HepG2 (cell line): ENCODE results near the gene TTC16. TPM values are rescaled to one million over a fixed set of nuclear protein-coding genes. Genes with fewer than 3 reads are reported as not detected.

Experiments
- ATAC-seq: fragments of 200-7000 bp; cut with Tn5 transposase; 3 replicates; pipeline ENCODE4 v1.9.1; 2020; ENCODE audit warnings: mild to moderate bottlenecking, moderate library complexity
- BruUV-seq: library from RNA; stranded (reverse); fragments of 400-500 nt; replicated peaks from 2 replicates; lab custom pipeline; 2021; lab: Mats Ljungman, UMichigan
- CTCF ChIA-PET: fragments of 300-600 bp; formaldehyde crosslinking; extraction: SDS; loops from one replicate; lab custom pipeline; 2021; ENCODE audit warnings: low total read pairs, inconsistent platforms, low intra/inter-chr PET ratio; lab: Yijun Ruan, JAX
- POLR2A ChIA-PET: fragments of 350-600 bp; sonication (Branson Sonifier 250); formaldehyde crosslinking; loops from one replicate; lab custom pipeline; 2020; ENCODE audit warnings: antibody characterized with exemption, inconsistent platforms; lab: Yijun Ruan, JAX
- DNase-seq: peaks from one replicate; pipeline ENCODE4 v3.0.0-alpha.2; 2015; ENCODE audit warnings: low spot score
- FAIRE-seq: peaks from 3 replicates; lab custom pipeline; 2011; peaks lifted over from hg19 to GRCh38; lab: Jason Lieb, UNC
- H2AFZ ChIP-seq: one replicate; pipeline ENCODE4 v1.6.1; 2011; ENCODE audit warnings: low read length, inconsistent platforms
- H3K27ac ChIP-seq: fragments of 300-600 bp; 3 replicates; pipeline ENCODE4 v1.8.0; 2011; ENCODE audit warnings: mixed run types, mild to moderate bottlenecking, mixed read lengths, low read length, inconsistent platforms; ENCODE audit not compliant: insufficient read depth; ENCODE audit errors: extremely low read length
- H3K27me3 ChIP-seq, 2 experiments: fragments of 200-600 bp in 1 of 2; 2 replicates in 1 of 2; 3 replicates in 1 of 2; pipeline versions ENCODE4 v1.6.0 to v1.8.0; 2011; ENCODE audit warnings: low read length in 2 of 2, mild to moderate bottlenecking in 2 of 2, moderate library complexity in 2 of 2, inconsistent platforms in 1 of 2; ENCODE audit not compliant: insufficient read depth in 2 of 2, control insufficient read depth in 1 of 2
- H3K36me3 ChIP-seq, 2 experiments: fragments of 200-600 bp in 1 of 2; replicated peaks in 1 of 2; 2 replicates in 1 of 2; 3 replicates in 1 of 2; pipeline versions ENCODE4 v1.5.1 to v1.8.0; 2011; ENCODE audit warnings: low read length in 2 of 2, inconsistent platforms in 1 of 2; ENCODE audit not compliant: insufficient read depth in 2 of 2, control insufficient read depth in 1 of 2
- H3K4me1 ChIP-seq: 2 replicates; pipeline ENCODE4 v1.5.1; 2012; ENCODE audit warnings: low read length, inconsistent platforms; ENCODE audit not compliant: insufficient read depth
- H3K4me2 ChIP-seq: 2 replicates; pipeline ENCODE4 v1.6.0; 2011; ENCODE audit warnings: low read depth, low read length, inconsistent platforms
- H3K4me3 ChIP-seq, 3 experiments: fragments of 200-600 bp in 1 of 3; sonication (generic), shearing (Covaris generic) in 1 of 3; replicated peaks in 1 of 3; 2 replicates each; pipeline ENCODE4 v1.5.1; 2011 to 2016; ENCODE audit warnings: low read length in 3 of 3, inconsistent platforms in 2 of 3, low read depth in 2 of 3, mild to moderate bottlenecking in 2 of 3, control low read depth in 1 of 3, mixed read lengths in 1 of 3; ENCODE audit not compliant: insufficient read depth in 1 of 3
- H3K79me2 ChIP-seq: one replicate; pipeline ENCODE4 v1.6.1; 2011; ENCODE audit warnings: low read length, inconsistent platforms; ENCODE audit not compliant: insufficient read depth
- H3K9ac ChIP-seq: 2 replicates; pipeline ENCODE4 v1.6.0; 2011; ENCODE audit warnings: mild to moderate bottlenecking, low read depth, low read length, inconsistent platforms; ENCODE audit not compliant: insufficient read depth
- H3K9me3 ChIP-seq: 2 replicates; pipeline ENCODE4 v1.5.1; 2012; ENCODE audit warnings: mild to moderate bottlenecking, low read length
- H4K20me1 ChIP-seq: 2 replicates; pipeline ENCODE4 v1.6.0; 2011; ENCODE audit warnings: inconsistent platforms, mild to moderate bottlenecking, low read length, moderate library complexity; ENCODE audit not compliant: insufficient read depth
- GATAD2A ChIP-seq: IDR thresholded peaks from 2 replicates; pipeline ENCODE4 v1.6.1; 2016
- MTA3 ChIP-seq: sonication (generic); formaldehyde crosslinking; IDR thresholded peaks from 2 replicates; pipeline ENCODE4 v1.4.0; 2020; ENCODE audit warnings: missing genetic modification reagents
- RFX3 ChIP-seq: IDR thresholded peaks from 2 replicates; pipeline ENCODE4 v1.6.1; 2016; ENCODE audit warnings: missing biosample characterization, missing genetic modification reagents
- RXRA ChIP-seq: sonication (generic); formaldehyde crosslinking; IDR thresholded peaks from 2 replicates; pipeline ENCODE4 v1.5.1; 2020; ENCODE audit warnings: missing genetic modification reagents
- SKI ChIP-seq: fragments of 450-650 bp; IDR thresholded peaks from one replicate; pipeline ENCODE4 v1.6.1; 2018; ENCODE audit warnings: mild to moderate bottlenecking; ENCODE audit not compliant: partially characterized antibody
- TBX2 ChIP-seq: sonication (generic); formaldehyde crosslinking; IDR thresholded peaks from 2 replicates; pipeline ENCODE4 v1.5.0; 2020; ENCODE audit warnings: missing genetic modification reagents, mild to moderate bottlenecking, borderline replicate concordance
- ZNF672 ChIP-seq: sonication (generic); formaldehyde crosslinking; IDR thresholded peaks from 2 replicates; pipeline ENCODE4 v1.8.1; 2022; ENCODE audit warnings: missing genetic modification reagents
- WGBS: methylation state at CpG from one replicate; pipeline ENCODE4 v1.1.6; 2017; ENCODE audit warnings: low lambda C conversion rate; 5-methylcytosine and 5-hydroxymethylcytosine counted together
- in situ Hi-C: cut with HindIII; loops from 2 replicates; pipeline ENCODE4 v1.10.0; 2017; ENCODE audit warnings: low pct_unique_long_range_greater_than_20kb; ENCODE audit not compliant: extremely low pct_ligation_motif_present
- intact Hi-C: fragments of 100-400 bp; cut with micrococcal nuclease; formaldehyde crosslinking; loops from one replicate; pipeline ENCODE4 v1.10.0; 2022; ENCODE audit not compliant: unreplicated experiment
- polyA plus RNA-seq, 8 experiments: library from polyadenylated mRNA; depleted of rRNA in 3 of 8; stranded (reverse) in 7 of 8; unstranded in 1 of 8; fragments of >200 nt; fragmentation: Illumina TruSeq in 4 of 8; extraction: Trizol in 4 of 8; gene quantifications; 2 replicates each; pipeline versions ENCODE4 v1.2.1 to v1.2.3, GENCODE V29; 2011 to 2016; ENCODE audit warnings: low read depth in 4 of 8, missing spikeins in 1 of 8, mixed read lengths in 1 of 8; ENCODE audit not compliant: insufficient read depth in 1 of 8
- total RNA-seq, 5 experiments: library from RNA; depleted of rRNA; stranded (reverse); fragments of >200 nt; fragmentation: Illumina TruSeq; extraction: Trizol; gene quantifications; 2 replicates each; pipeline ENCODE4 v1.2.3, GENCODE V29; 2016; ENCODE audit warnings: low read depth in 1 of 5
- TF ChIP-seq, protein P1 (sequence below): sonication (generic); formaldehyde crosslinking; IDR thresholded peaks from 2 replicates; pipeline ENCODE4 v1.9.0; 2021; ENCODE audit warnings: missing genetic modification reagents, borderline replicate concordance
- TF ChIP-seq, protein P2 (sequence below): sonication (generic); formaldehyde crosslinking; IDR thresholded peaks from 2 replicates; pipeline ENCODE4 v1.5.0; 2020; ENCODE audit warnings: missing genetic modification reagents, mild to moderate bottlenecking, borderline replicate concordance

Gene TTC16
- total and polyA plus RNA-seq, 2 of the 13 experiments (the other 11 are each of a cell fraction or from before 2014, with no cell fraction given): not detected

GRCh38 chr9:127753148-127753547 is 37.3 kb downstream of the TTC16 start:
- BruUV-seq: no TSS peak
- CTCF ChIA-PET: no interaction called here
- Histone ChIP-seq H3K36me3 (no peaks in the 10 kb centered on the region), H3K9me3 (no peaks in the 10 kb centered on the region), H3K4me2 (no peak overlapping the region), H3K79me2 (no peaks in the 10 kb centered on the region), H3K4me3 (no peak overlapping the region), H3K27me3 (peaks cover 3 to 44% of the 10 kb centered on the region in 2 experiments; a peak in 3 of 5 replicates), H3K9ac (no peak overlapping the region), H3K27ac (no peak overlapping the region), H3K4me1 (no peaks in the 10 kb centered on the region), H2AFZ (no peak overlapping the region), H4K20me1 (no peaks in the 10 kb centered on the region)
- WGBS: 0% methylated on average over 3 of the region's 8 CpGs
- ATAC-seq: no peak
- FAIRE-seq: no peak
- TF ChIP-seq MTA3 (CRISPR knock-in tag): no peak
- no peak for TF ChIP-seq SKI
- no peak for TF ChIP-seq ZNF672 (CRISPR knock-in tag)
- no peak for TF ChIP-seq GATAD2A (CRISPR knock-in tag)
- TF ChIP-seq, protein P1, sequence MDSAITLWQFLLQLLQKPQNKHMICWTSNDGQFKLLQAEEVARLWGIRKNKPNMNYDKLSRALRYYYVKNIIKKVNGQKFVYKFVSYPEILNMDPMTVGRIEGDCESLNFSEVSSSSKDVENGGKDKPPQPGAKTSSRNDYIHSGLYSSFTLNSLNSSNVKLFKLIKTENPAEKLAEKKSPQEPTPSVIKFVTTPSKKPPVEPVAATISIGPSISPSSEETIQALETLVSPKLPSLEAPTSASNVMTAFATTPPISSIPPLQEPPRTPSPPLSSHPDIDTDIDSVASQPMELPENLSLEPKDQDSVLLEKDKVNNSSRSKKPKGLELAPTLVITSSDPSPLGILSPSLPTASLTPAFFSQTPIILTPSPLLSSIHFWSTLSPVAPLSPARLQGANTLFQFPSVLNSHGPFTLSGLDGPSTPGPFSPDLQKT (CRISPR knock-in tag): no peak
- TF ChIP-seq RFX3 (CRISPR knock-in tag): no peak
- TF ChIP-seq TBX2 (CRISPR knock-in tag): no peak
- TF ChIP-seq RXRA (CRISPR knock-in tag): no peak
- TF ChIP-seq, protein P2, sequence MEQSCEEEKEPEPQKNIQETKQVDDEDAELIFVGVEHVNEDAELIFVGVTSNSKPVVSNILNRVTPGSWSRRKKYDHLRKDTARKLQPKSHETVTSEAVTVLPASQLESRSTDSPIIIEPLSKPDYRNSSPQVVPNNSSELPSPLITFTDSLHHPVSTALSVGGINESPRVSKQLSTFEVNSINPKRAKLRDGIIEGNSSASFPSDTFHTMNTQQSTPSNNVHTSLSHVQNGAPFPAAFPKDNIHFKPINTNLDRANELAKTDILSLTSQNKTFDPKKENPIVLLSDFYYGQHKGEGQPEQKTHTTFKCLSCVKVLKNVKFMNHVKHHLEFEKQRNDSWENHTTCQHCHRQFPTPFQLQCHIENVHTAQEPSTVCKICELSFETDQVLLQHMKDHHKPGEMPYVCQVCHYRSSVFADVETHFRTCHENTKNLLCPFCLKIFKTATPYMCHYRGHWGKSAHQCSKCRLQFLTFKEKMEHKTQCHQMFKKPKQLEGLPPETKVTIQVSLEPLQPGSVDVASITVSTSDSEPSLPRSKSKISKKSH (CRISPR knock-in tag): no peak
- DNase-seq: no peak
- in situ Hi-C loops: no loop called here
- POLR2A ChIA-PET: no interaction called here
- intact Hi-C loops: no loop called here
